ENCODE results near the gene EP400.

The EP400 gene

GRCh38 chr12:131913666-131914065 lies 36.1 kb upstream of the EP400 start:
- DNase-seq = no peak

DNA sequence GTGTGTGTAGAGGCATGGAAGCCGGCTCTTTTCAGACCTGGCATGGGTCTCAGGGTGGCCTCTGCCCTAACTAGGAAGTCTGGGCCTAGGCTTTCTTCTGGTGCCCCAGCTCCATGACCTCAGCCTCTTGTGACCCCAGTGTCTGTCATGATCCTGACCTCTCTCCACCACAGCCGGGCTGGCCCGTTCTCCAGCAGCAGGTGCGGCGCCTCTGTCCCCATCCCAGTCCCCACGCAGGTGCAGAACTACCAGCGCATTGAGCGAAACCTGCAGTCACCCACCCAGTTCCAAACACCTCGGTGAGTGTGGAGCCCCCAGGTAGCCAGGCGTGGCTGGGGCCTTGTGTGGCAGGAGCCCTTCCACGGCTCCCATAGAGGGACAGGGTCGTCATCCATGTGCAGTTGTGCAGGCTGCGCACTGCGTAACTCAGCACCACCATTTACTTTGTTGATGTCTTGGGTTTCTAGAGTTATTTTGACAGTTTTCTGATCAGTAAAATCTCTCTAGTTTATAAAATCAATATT lies 35.5 kb upstream of the EP400 start:
- DNase-seq = no peak

DNA sequence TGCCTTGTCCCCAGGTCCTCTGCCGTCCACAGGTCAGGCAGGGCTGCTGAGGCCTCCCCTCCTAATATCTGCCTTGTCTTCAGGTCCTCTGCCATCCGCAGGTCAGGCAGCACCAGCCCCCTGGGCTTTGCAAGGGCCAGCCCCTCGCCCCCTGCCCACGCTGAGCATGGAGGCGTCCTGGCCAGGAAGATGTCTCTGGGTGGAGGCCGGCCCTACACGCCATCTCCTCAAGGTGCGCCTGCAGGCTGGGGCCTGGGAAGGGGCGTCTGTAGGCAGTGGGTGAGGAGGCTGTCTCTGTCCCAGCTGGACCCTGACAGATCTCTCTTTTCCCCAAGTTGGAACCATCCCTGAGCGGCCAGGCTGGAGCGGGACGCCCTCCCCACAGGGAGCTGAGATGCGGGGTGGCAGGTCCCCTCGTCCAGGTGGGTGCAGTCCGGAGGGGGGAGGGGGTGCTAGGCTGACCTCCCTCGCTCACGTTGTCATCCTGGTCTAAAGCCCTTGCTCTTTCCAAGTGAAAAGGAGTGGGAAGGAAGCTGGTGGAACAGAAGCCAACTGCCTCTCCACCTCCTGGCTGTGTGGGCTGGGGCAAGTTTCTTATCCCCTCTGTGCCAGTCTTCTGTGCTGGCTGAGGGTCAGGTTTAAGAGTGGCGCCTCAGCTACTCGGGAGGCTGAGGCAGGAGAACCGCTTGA lies 34.6 kb upstream of the EP400 start:
- DNase-seq = no peak

DNA sequence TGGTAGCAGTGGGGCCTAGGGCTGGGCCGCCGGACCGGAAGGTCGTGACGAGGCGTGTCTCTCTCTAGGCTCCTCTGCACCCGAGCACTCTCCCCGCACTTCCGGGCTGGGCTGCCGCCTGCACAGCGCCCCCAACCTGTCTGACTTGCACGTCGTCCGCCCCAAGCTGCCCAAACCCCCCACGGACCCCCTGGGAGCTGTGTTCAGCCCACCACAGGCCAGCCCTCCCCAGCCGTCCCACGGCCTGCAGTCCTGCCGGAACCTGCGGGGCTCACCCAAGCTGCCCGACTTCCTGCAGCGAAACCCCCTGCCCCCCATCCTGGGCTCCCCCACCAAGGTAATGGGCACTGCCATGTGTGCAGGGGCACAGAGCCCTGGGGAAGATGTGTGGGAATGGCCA lies 33.9 kb upstream of the EP400 start:
- DNase-seq = no peak

GRCh38 chr12:131916306-131917138 lies 33.2 kb upstream of the EP400 start:
- DNase-seq = no peak

DNA sequence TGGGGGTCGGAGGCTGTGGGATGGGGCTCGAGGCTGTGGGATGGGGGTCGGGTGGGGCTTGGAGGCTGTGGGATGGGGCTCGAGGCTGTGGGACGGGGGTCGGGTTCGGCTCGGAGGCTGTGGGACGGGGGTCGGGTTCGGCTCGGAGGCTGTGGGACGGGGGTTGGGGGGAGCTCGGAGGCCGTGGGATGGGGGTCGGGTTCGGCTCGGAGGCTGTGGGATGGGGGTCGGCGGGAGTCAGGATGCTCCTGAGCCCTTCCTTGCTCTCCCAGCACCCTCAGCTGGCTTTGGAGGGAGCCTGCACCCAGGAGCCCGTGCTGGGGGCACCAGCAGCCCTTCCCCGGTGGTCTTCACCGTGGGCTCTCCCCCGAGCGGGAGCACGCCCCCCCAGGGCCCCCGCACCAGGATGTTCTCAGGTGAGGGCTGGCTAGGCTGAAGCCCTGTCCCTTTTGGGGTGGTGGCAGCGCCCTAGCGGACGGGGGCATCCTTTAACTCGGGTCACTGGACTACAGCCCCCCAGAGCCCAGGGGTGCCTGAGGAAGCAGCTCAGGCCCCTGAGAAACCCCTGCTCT lies 32.5 kb upstream of the EP400 start:
- DNase-seq = no peak

DNA sequence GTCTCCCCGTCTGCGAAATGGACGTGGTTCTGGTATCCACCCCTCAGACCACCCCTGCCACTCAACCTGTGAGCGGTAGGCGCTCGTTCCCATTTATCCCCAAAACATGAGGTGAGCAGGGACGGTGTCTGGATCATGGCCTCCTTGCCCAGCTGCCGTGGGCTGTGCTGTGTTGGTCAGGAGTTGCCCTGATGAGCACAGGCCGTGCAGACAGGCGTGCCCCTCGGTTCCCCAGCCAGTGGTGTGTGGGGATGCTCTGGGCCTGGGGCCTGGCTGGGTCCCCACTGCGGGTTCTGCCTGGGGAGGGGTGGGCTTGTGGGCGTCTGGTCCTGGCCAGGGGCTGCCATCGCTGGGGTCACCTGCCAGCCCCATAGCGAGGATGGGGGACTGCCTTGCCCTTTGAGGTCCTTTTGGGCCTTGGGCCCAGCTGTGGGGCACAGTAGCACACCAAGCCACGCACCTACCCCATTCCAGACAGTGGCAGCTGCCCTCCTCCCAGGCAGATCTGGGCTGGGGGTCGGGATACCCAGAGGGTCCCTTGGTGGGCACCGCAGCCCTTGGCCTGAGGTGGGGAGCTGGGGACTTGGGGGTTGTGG lies 31.9 kb upstream of the EP400 start:
- DNase-seq = no peak

DNA sequence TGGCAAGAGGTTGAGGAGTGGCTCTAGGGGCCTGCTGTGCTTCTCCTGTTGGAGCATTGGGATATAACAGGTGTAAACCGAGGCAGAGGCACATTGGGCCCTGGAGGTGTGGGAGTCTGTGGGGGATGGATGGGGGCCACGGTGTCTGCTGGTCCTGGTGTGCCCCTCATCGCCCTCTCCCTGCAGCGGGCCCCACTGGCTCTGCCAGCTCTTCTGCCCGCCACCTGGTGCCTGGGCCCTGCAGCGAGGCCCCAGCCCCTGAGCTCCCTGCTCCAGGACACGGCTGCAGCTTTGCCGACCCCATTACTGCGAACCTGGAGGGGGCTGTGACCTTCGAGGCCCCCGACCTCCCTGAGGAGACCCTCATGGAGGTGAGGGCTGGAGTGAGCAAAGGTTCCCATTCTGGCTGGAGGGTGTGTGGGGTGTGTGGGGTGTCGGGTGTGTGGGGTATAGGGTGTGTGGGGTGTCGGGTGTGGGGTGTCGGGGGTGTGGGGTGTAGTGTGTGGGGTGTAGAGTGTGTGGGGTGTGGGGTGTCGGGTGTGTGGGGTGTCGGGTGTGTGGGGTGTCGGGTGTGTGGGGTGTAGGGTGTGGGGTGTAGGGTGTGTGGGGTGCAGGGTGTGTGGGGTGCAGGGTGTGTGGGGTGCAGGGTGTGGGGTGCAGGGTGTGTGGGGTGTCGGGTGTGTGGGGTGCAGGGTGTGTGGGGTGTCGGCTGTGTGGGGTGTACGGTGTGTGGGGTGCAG lies 31.3 kb upstream of the EP400 start:
- DNase-seq = no peak

DNA sequence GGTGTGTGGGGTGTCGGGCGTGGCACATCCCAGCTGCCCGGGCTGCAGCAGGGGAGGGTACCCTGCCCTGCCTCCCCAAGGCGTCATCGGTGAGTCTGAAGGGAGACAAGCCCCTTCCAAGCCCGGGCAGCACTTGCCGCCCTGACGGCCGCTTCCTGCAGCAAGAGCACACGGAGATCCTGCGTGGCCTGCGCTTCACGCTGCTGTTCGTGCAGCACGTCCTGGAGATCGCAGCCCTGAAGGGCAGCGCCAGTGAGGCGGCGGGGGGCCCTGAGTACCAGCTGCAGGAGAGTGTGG lies 30.7 kb upstream of the EP400 start:
- DNase-seq = no peak

- DNase-seq = no peak
Measured at GRCh38 chr12:131919366-131920156, 30.2 kb upstream of the EP400 start.

GRCh38 chr12:131920157-131920508 lies 29.6 kb upstream of the EP400 start:
- no peak for DNase-seq

DNA sequence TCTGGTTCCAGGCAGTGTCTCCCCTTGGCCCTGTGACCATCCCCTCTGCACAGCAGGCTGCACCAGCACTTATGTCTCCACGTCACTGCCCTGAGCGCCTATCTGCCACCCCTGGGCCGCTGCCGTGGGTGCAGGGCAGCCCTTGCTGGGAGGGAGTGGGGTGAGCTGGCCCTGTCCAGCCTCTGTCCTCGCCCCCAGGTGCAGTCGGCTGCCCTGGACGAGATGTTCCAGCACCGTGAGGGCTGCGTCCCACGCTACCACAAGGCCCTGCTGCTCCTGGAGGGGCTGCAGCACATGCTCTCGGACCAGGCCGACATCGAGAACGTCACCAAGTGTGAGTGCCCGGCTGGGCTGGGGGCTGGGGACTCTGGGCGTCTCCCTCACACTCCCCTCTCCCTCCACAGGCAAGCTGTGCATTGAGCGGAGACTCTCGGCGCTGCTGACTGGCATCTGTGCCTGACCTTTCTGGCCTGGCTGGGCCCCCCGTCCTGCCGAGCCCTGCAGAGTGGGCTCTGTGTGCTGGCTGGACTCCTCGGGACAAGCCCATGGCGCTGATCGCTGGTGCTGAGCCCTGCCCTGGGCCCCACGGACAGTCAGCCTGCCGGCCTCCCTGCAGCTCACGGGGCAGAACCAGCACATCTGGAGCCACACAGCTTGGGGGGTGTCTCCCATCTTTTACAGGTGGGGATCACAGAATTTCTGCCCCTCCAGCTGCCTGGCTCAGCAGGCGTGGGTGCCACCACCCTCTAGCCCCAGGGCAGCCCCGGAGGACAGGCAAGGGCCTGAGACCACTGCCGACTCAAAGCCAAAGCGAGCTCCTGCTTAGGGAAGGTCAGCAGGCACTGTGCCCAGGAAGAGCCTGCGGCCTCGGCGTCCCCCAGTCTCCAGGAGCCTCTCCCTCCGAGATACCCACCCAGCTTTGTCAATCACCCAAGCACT lies 28.6 kb upstream of the EP400 start:
- DNase-seq = no peak

- no peak for DNase-seq
Measured at GRCh38 chr12:131921866-131922769, 27.6 kb upstream of the EP400 start.

DNA sequence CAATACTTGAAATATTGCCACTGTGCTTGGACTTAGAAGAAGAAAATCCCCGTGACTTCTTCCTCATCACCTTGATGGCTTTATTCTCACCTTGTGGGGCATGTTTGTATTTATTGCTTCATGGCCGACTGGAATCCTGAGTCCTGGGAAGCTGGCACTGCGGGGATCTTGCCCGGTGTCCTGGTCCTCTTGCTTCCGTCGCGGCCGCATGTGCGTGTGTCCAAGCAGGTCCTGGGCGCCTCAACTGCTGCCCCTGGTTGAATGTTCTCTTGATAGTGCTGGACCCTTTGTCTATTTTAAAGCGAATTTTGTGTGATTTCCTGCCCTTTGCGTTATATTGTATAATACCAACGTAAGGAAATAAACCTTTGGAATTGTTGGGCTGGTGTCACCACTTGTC lies 27.0 kb upstream of the EP400 start:
- no peak for DNase-seq

GRCh38 chr12:131923260-131923659 lies 26.5 kb upstream of the EP400 start:
- no peak for DNase-seq

- no peak for DNase-seq
Measured at GRCh38 chr12:131927110-131928079, 22.3 kb upstream of the EP400 start.

- no peak for DNase-seq
Measured at GRCh38 chr12:131928080-131928710, 21.5 kb upstream of the EP400 start.

Data from NCI-H2029 treated with DMSO at 0.1 percent for 48 hours (cell line).